HL-60 (cell line): ENCODE data around the gene ZNF862.

Experiments used
- GABPA ChIP-seq: IDR thresholded peaks from 2 replicates; pipeline ENCODE4 v1.6.1; 2012; ENCODE audit warnings: low read depth
- POLR2AphosphoS5 ChIP-seq: IDR thresholded peaks from 2 replicates; pipeline ENCODE4 v1.6.1; 2012; ENCODE audit warnings: low read depth
- TF ChIP-seq, protein P1 (sequence below): IDR thresholded peaks from one replicate; pipeline ENCODE4 v1.5.1; 2011; ENCODE audit warnings: low read length, control low read depth, inconsistent platforms; ENCODE audit not compliant: insufficient read depth

DNA sequence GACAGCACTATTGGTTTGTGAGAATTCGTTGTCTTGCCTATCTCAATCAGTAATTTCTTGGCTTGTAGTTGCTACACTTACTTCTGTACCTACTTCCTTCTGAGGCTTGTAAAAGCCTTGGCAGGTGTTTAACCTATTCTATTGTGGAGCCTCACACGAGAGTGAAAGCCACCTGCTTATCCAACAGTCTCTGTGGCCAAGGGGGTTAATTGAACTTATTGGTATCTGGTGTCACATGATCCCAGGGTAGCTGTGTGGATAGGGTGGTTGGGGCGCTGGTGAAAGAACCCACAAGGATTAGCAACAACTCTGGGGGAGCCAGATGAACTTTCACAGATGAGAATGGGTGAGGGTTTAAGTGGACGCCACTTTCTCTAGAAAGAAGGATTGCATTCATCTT is 21.7 kb downstream of the ZNF862 start:
- no peak for TF ChIP-seq POLR2AphosphoS5
- TF ChIP-seq GABPA, result no peak
- TF ChIP-seq, protein P1, sequence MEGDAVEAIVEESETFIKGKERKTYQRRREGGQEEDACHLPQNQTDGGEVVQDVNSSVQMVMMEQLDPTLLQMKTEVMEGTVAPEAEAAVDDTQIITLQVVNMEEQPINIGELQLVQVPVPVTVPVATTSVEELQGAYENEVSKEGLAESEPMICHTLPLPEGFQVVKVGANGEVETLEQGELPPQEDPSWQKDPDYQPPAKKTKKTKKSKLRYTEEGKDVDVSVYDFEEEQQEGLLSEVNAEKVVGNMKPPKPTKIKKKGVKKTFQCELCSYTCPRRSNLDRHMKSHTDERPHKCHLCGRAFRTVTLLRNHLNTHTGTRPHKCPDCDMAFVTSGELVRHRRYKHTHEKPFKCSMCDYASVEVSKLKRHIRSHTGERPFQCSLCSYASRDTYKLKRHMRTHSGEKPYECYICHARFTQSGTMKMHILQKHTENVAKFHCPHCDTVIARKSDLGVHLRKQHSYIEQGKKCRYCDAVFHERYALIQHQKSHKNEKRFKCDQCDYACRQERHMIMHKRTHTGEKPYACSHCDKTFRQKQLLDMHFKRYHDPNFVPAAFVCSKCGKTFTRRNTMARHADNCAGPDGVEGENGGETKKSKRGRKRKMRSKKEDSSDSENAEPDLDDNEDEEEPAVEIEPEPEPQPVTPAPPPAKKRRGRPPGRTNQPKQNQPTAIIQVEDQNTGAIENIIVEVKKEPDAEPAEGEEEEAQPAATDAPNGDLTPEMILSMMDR, result no peak
